Measurements from ENCODE around the gene ZNF785.

DNA sequence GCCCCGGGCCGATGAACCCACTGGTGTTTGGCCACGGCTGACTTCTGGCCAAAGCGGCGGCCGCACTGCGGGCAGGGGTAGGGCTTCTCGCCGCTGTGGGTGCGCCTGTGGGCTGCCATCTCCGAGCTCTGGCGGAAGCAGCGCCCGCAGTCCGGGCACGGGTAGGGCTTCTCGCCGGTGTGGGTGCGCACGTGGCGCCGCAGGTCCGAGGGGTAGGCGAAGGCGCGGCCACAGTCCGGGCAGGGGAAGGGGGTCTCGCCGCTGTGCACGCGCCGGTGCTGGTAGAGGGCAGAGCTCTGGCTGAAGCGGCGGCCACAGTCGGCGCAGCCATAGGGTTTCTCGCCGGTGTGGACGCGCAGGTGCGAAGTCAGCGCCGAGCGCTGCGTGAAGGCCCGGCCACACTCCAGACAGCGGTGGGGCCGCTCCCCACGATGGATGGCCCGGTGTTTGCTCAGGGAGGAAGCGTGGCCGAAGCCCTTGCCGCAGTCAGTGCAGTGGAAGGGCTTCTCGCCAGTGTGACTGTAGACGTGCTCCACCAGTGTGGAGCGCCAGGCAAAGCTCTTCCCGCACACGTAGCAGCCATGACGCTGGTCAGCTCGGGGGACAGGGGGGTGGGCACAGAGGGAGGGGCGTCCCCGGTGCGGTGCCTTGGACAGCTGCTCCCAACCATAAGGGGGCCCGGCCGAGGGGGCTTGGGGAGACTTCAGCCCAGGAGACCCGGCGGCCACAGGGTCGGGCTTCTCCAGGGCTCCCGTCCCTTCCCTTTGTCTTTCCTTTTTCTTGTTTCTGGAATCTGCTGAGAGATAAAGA is 30.0 kb downstream of the ZNF785 start:
- TF ChIP-seq EZH2 (IDR thresholded peaks at IDR 0.05; ENCODE audit: borderline replicate concordance, low read depth, low read length, severe bottlenecking), result no peak
- no peak for TF ChIP-seq CTCF (IDR thresholded peaks at IDR 0.05; ENCODE audit: borderline replicate concordance, extremely low read depth, low read length, poor library complexity, severe bottlenecking)
